ENCODE data around the gene THOC2. TPM values are rescaled to one million over a fixed set of nuclear protein-coding genes. Genes with fewer than 3 reads are reported as not detected.

Gene THOC2
- total RNA-seq, 2 experiments from 2014 or later, result 73.8 to 99.1 TPM

DNA sequence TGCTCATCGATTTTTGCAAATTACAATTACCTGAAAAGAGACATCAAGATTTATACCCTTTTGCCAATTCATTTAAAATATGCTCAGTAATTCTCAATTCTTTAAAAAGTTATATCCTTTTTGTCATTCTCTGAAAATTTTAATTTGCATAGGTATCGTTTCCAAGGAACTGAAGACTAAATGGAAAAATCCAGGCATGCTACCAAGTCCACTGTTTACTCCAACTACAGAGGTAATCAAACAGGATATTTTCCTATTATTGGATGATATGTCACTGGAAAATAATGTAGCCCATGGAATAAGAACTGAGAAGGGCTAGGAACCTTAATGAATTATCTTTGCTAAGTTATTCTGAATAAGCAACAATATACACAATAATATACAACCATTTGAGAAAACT lies 132.7 kb downstream of the THOC2 start:
- Histone ChIP-seq H3K27ac (ENCODE audit: low read depth, low read length, poor library complexity, severe bottlenecking) (no peak overlapping the region), H2AFZ (ENCODE audit: low read length) (no peak overlapping the region), H3K4me1 (ENCODE audit: insufficient read depth, low read length, poor library complexity, severe bottlenecking) (no peaks in the 10 kb centered on the region), H3K36me3 (ENCODE audit: insufficient read depth, low read length) (peaks cover 48% of the 10 kb centered on the region), H3K9me3 (ENCODE audit: low read length) (no peaks in the 10 kb centered on the region), H3K4me3 (ENCODE audit: low read depth, low read length, poor library complexity, severe bottlenecking) (no peak overlapping the region), H3K9me2 (ENCODE audit: insufficient read depth, low read length) (no peaks in the 10 kb centered on the region), H3K79me2 (ENCODE audit: insufficient read depth, low read depth, low read length) (no peaks in the 10 kb centered on the region), H3K4me2 (ENCODE audit: low read length) (no peak overlapping the region), H4K20me1 (ENCODE audit: insufficient read depth, low read length) (no peaks in the 10 kb centered on the region)
- intact Hi-C loops (cut with micrococcal nuclease; ENCODE audit: unreplicated experiment), result no loop called here
- CTCF ChIA-PET (ENCODE audit: unreplicated experiment), result no interaction called here
- POLR2A ChIA-PET, result no interaction called here
- BruUV-seq (replicated peaks), result no TSS peak
- TF ChIP-seq EZH2phosphoT487 (IDR thresholded peaks at IDR 0.05; ENCODE audit: borderline replicate concordance, low read depth, low read length) (no peak), CTCF (conservative IDR thresholded peaks at IDR 0.05; ENCODE audit: low read length) (no peak)
- DNase-seq (ENCODE audit: low spot score), result no peak

GRCh38 chrX:123590842-123591486 lies 141.9 kb downstream of the THOC2 start:
- ChIA-PET CTCF (ENCODE audit: unreplicated experiment) (no interaction called here), POLR2A (no interaction called here)
- no peak for TF ChIP-seq CTCF (conservative IDR thresholded peaks at IDR 0.05; ENCODE audit: low read length)
- H3K27ac ChIP-seq (ENCODE audit: low read depth, low read length, poor library complexity, severe bottlenecking), result no peak overlapping the region
- H2AFZ ChIP-seq (ENCODE audit: low read length), result no peak overlapping the region
- DNase-seq (ENCODE audit: low spot score), result no peak
- no peak overlapping the region for H3K4me3 ChIP-seq (ENCODE audit: low read depth, low read length, poor library complexity, severe bottlenecking)
- H3K4me1 ChIP-seq (ENCODE audit: insufficient read depth, low read length, poor library complexity, severe bottlenecking), result no peaks in the 10 kb centered on the region
- H3K4me2 ChIP-seq (ENCODE audit: low read length), result no peak overlapping the region
- no peaks in the 10 kb centered on the region for H3K9me3 ChIP-seq (ENCODE audit: low read length)
- no peaks in the 10 kb centered on the region for H4K20me1 ChIP-seq (ENCODE audit: insufficient read depth, low read length)
- H3K9me2 ChIP-seq (ENCODE audit: insufficient read depth, low read length), result no peaks in the 10 kb centered on the region
- H3K36me3 ChIP-seq (ENCODE audit: insufficient read depth, low read length), result no peaks in the 10 kb centered on the region
- intact Hi-C loops (cut with micrococcal nuclease; ENCODE audit: unreplicated experiment), result no loop called here
- H3K79me2 ChIP-seq (ENCODE audit: insufficient read depth, low read depth, low read length), result no peaks in the 10 kb centered on the region
- no TSS peak for BruUV-seq (replicated peaks)

GRCh38 chrX:123588723-123589122 lies 144.1 kb downstream of the THOC2 start:
- Histone ChIP-seq H3K79me2 (ENCODE audit: insufficient read depth, low read depth, low read length) (no peaks in the 10 kb centered on the region), H3K4me3 (ENCODE audit: low read depth, low read length, poor library complexity, severe bottlenecking) (no peak overlapping the region), H3K36me3 (ENCODE audit: insufficient read depth, low read length) (no peaks in the 10 kb centered on the region), H3K4me1 (ENCODE audit: insufficient read depth, low read length, poor library complexity, severe bottlenecking) (no peaks in the 10 kb centered on the region), H3K9me2 (ENCODE audit: insufficient read depth, low read length) (no peaks in the 10 kb centered on the region), H3K27ac (ENCODE audit: low read depth, low read length, poor library complexity, severe bottlenecking) (no peak overlapping the region), H4K20me1 (ENCODE audit: insufficient read depth, low read length) (no peaks in the 10 kb centered on the region), H3K9me3 (ENCODE audit: low read length) (no peaks in the 10 kb centered on the region), H3K4me2 (ENCODE audit: low read length) (no peak overlapping the region), H2AFZ (ENCODE audit: low read length) (no peak overlapping the region)
- POLR2A ChIA-PET, result no interaction called here
- no peak for TF ChIP-seq EZH2phosphoT487 (IDR thresholded peaks at IDR 0.05; ENCODE audit: borderline replicate concordance, low read depth, low read length)
- no peak for DNase-seq (ENCODE audit: low spot score)
- CTCF ChIA-PET (ENCODE audit: unreplicated experiment), result no interaction called here
- intact Hi-C loops (cut with micrococcal nuclease; ENCODE audit: unreplicated experiment), result no loop called here
- no TSS peak for BruUV-seq (replicated peaks)
